ENCODE data around the gene AMZ2. TPM values are rescaled to one million over a fixed set of nuclear protein-coding genes. Genes with fewer than 3 reads are reported as not detected.

AMZ2 gene
- total RNA-seq, 1 donor from 2014 or later, result 49.7 TPM

Other genes with a start within 250 kb of the AMZ2 start
- 37.9 TPM for gene KPNA2, start 212.3 kb upstream of the AMZ2 start, total RNA-seq
- 8.4 TPM for gene SLC16A6, start 43.1 kb downstream of the AMZ2 start, total RNA-seq
- 4.3 TPM for gene ARSG, start 43.5 kb downstream of the AMZ2 start, total RNA-seq
- 124 TPM for gene WIPI1, start 209.5 kb downstream of the AMZ2 start, total RNA-seq

All from mesenteric fat pad (tissue), 1 donor.